GM18870 (cell line): Measurements from ENCODE around the gene AGMO.

Experiments used
- ATAC-seq: cut with Tn5 transposase; IDR thresholded peaks from one replicate; pipeline ENCODE4 v1.9.1; 2021; ENCODE audit warnings: moderate library complexity; ENCODE audit not compliant: unreplicated experiment

The AGMO gene

GRCh38 chr7:15159261-15159660 lies 402.6 kb downstream of the AGMO start:
- no peak for ATAC-seq

GRCh38 chr7:15158141-15158810 lies 403.5 kb downstream of the AGMO start:
- no peak for ATAC-seq
